ENCODE measurements around the gene EPB41L4A.

Gene EPB41L4A

DNA sequence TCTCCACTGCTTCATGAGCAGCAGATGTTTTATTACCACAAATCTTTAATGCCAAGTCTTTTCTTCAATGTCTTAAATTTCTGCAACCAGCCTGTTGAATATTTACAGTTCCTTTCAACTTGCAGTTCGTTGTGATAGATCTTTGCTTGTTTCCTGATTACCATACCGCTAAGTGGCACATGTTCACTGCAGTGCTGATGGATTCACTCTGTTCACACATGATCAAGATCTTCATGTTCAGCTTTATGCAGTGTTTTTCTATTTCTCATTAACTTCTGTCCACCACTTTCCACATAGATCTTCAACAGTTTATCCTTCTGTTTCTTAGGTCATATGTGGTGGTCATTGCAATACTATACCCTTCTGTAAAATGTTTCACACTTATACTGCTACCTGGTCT lies 280.6 kb downstream of the EPB41L4A start:
- TF ChIP-seq CTCF (IDR thresholded peaks at IDR 0.05), result no peak
- Histone ChIP-seq H3K27ac (no peak overlapping the region), H3K4me3 (no peak overlapping the region)
- no peak for DNase-seq (ENCODE audit: low spot score)

- no peak overlapping the region for H3K27ac ChIP-seq
- no peak for DNase-seq (ENCODE audit: low spot score)
- no peak overlapping the region for H3K4me3 ChIP-seq
- no peak for TF ChIP-seq CTCF (IDR thresholded peaks at IDR 0.05)
These were observed 282.3 kb downstream of the EPB41L4A start for GRCh38 chr5:112136773-112137172.

DNA sequence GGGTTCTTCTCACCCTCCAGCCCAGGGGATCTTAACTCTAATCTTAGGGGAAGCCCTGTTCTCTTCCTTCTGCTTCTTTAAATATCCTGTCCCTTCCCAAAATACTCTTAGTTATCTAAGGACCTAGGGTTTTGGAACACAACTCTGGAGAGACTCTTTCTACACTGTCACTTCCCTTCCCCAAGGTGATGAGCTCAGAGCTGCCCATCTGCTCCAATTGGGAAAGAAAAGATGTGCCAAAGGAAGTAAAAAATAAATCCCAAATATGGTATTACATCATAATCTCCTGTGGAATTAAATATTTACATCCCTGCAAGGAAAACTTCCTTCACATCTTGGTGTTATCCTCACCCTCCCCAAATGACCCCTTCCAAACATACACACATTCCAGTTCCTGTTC lies 291.2 kb downstream of the EPB41L4A start:
- TF ChIP-seq CTCF (IDR thresholded peaks at IDR 0.05), result no peak
- Histone ChIP-seq H3K27ac (no peak overlapping the region), H3K4me3 (no peak overlapping the region)
- no peak for DNase-seq (ENCODE audit: low spot score)

DNA sequence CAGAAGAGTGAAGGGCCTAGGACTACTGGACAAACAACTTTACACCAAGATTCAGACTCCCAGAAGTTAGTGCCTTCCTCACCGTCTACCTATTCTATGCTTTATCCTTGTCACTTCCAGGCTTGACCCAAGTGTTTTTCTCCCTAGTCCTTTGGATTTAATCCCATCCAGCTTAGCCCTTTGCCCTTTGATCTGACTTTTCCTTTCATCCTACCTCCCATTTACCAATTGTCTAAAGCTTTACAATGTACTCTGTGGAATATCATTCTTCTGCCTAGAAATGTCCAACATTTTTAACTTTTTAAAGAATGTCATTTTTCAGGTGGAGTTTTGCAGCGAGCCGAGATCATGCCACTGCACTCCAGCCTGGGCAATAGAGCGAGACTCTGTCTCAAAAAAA lies 292.1 kb downstream of the EPB41L4A start:
- Histone ChIP-seq H3K27ac (no peak overlapping the region), H3K4me3 (no peak overlapping the region)
- no peak for DNase-seq (ENCODE audit: low spot score)
- TF ChIP-seq CTCF (IDR thresholded peaks at IDR 0.05), result no peak

DNA sequence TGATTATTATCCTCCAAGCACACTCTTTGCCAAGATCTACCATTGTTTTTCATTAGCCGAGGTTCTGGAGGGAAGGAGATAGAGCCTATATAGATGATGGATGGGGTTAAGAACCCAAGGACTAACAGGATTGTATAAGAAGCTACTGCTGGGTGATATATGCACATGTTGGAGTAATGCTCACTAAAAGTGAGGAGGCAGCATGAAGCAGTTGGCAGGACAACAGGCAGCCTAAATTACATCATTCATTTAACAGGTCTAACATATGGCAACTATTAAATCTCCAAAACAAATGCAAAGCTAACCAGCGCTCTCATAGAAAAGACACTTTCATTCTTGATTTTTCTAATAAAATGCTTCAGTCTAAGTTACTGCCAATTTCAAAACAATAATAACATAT lies 293.2 kb downstream of the EPB41L4A start:
- DNase-seq (ENCODE audit: low spot score), result no peak
- no peak for TF ChIP-seq CTCF (IDR thresholded peaks at IDR 0.05)
- Histone ChIP-seq H3K27ac (no peak overlapping the region), H3K4me3 (no peak overlapping the region)

DNA sequence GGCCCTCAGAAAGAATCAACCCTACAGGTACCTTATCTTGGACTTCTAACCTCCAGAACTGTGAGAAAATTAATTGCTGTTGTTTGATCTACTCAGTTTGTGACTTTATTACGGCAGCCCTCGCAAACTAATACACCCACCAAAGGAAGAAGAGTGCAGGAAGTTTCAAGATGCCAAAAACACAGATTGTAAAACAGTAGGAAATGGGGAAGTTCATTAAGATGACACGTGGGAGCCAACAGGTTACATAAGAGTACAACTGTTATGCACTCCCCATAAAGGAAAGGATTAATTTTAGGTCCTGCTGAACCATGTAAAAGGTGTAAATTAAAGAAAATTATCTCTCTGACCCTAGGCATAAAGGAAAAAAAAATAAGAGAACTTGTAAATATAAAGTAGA lies 294.3 kb downstream of the EPB41L4A start:
- no peak overlapping the region for H3K4me3 ChIP-seq
- H3K27ac ChIP-seq, result no peak overlapping the region
- DNase-seq (ENCODE audit: low spot score), result no peak
- no peak for TF ChIP-seq CTCF (IDR thresholded peaks at IDR 0.05)

- H3K27ac ChIP-seq, result no peak overlapping the region
- no peak for DNase-seq (ENCODE audit: low spot score)
- H3K4me3 ChIP-seq, result no peak overlapping the region
- no peak for TF ChIP-seq CTCF (IDR thresholded peaks at IDR 0.05)
These were observed 296.0 kb downstream of the EPB41L4A start for GRCh38 chr5:112123086-112123485.

Measured in coronary artery (tissue), 2 donors.